ENCODE results near the gene NADK. TPM values are rescaled to one million over a fixed set of nuclear protein-coding genes. Genes with fewer than 3 reads are reported as not detected.
"Not testable (repeated sequence)": the region's sequence is repeated elsewhere in the genome, so short reads cannot be mapped to it uniquely, and the experiment has no call there.

NADK gene
- total and polyA plus RNA-seq, 4 donors, result 53.2 to 144 (median 88.7) TPM

- Histone ChIP-seq H3K4me3 (no peak overlapping the region), H3K9me3 (ENCODE audit: control insufficient read depth in 4 of 4, insufficient read depth in 3 of 4, low read length in 3 of 4) (no peaks in the 10 kb centered on the region), H3K36me3 (ENCODE audit: control insufficient read depth in 4 of 4, insufficient read depth in 4 of 4, low read length in 4 of 4) (peaks cover 3 to 14% (median 11%) of the 10 kb centered on the region in 4 donors), H3K4me1 (ENCODE audit: control insufficient read depth in 5 of 5, insufficient read depth in 5 of 5, low read length in 5 of 5) (no peaks in the 10 kb centered on the region), H3K27me3 (ENCODE audit: control insufficient read depth in 3 of 3, insufficient read depth in 3 of 3, low read length in 2 of 3) (no peaks in the 10 kb centered on the region), H3K27ac (ENCODE audit: low read depth in 1 of 2, low read length in 1 of 2) (no peak overlapping the region), H3K9ac (ENCODE audit: insufficient read depth in 1 of 2, low read length in 2 of 2) (no peak overlapping the region)
- no peak for ATAC-seq (ENCODE audit: insufficient read depth, low FRiP score)
- WGBS, 2 donors, result 89 to 90% methylated on average over 17 of the region's 17 CpGs
- DNase-seq, result no peak
- no peak for TF ChIP-seq CTCF (IDR thresholded peaks at IDR 0.05; ENCODE audit: control extremely low read depth, extremely low read depth)
These were observed 45.9 kb downstream of the NADK start for GRCh38 chr1:1732381-1732780.

GRCh38 chr1:1730870-1731269 is 47.4 kb downstream of the NADK start:
- no peak overlapping the region for H3K9ac ChIP-seq (ENCODE audit: insufficient read depth in 1 of 2, low read length in 2 of 2)
- no peak overlapping the region for H3K27ac ChIP-seq (ENCODE audit: low read depth in 1 of 2, low read length in 1 of 2)
- ATAC-seq (ENCODE audit: insufficient read depth, low FRiP score) (no peak), DNase-seq (no peak)
- no peaks in the 10 kb centered on the region for H3K9me3 ChIP-seq (ENCODE audit: control insufficient read depth in 4 of 4, insufficient read depth in 3 of 4, low read length in 3 of 4)
- H3K27me3 ChIP-seq (ENCODE audit: control insufficient read depth in 3 of 3, insufficient read depth in 3 of 3, low read length in 2 of 3), result no peaks in the 10 kb centered on the region
- H3K4me3 ChIP-seq, result no peak overlapping the region
- no peaks in the 10 kb centered on the region for H3K4me1 ChIP-seq (ENCODE audit: control insufficient read depth in 5 of 5, insufficient read depth in 5 of 5, low read length in 5 of 5)
- 94 to 96% methylated on average over 16 to 17 of the region's 17 CpGs for WGBS, 2 donors
- TF ChIP-seq CTCF (IDR thresholded peaks at IDR 0.05; ENCODE audit: control extremely low read depth, extremely low read depth), result no peak
- H3K36me3 ChIP-seq (ENCODE audit: control insufficient read depth in 4 of 4, insufficient read depth in 4 of 4, low read length in 4 of 4), result peaks cover 3 to 14% (median 11%) of the 10 kb centered on the region in 4 donors

GRCh38 chr1:1730230-1730629 is 48.0 kb downstream of the NADK start:
- not testable (repeated sequence) for H3K27ac ChIP-seq (ENCODE audit: low read depth in 1 of 2, low read length in 1 of 2); DNase-seq; H3K9ac ChIP-seq (ENCODE audit: insufficient read depth in 1 of 2, low read length in 2 of 2); H3K9me3 ChIP-seq (ENCODE audit: control insufficient read depth in 4 of 4, insufficient read depth in 3 of 4, low read length in 3 of 4); ATAC-seq (ENCODE audit: insufficient read depth, low FRiP score); H3K4me3 ChIP-seq; H3K27me3 ChIP-seq (ENCODE audit: control insufficient read depth in 3 of 3, insufficient read depth in 3 of 3, low read length in 2 of 3); H3K4me1 ChIP-seq (ENCODE audit: control insufficient read depth in 5 of 5, insufficient read depth in 5 of 5, low read length in 5 of 5)
- H3K36me3 ChIP-seq (ENCODE audit: control insufficient read depth in 4 of 4, insufficient read depth in 4 of 4, low read length in 4 of 4), result peaks cover 3 to 14% (median 11%) of the 10 kb centered on the region in 4 donors
- 91% methylated on average over 10 of the region's 13 CpGs; no CpG with 5 or more reads in 1 of the 2 donors for WGBS, 2 donors

GRCh38 chr1:1729116-1729816 is 49.0 kb downstream of the NADK start:
- not testable (repeated sequence) for H3K9me3 ChIP-seq (ENCODE audit: control insufficient read depth in 4 of 4, insufficient read depth in 3 of 4, low read length in 3 of 4); H3K9ac ChIP-seq (ENCODE audit: insufficient read depth in 1 of 2, low read length in 2 of 2); DNase-seq; H3K4me3 ChIP-seq; ATAC-seq (ENCODE audit: insufficient read depth, low FRiP score); H3K27me3 ChIP-seq (ENCODE audit: control insufficient read depth in 3 of 3, insufficient read depth in 3 of 3, low read length in 2 of 3); H3K27ac ChIP-seq (ENCODE audit: low read depth in 1 of 2, low read length in 1 of 2); H3K4me1 ChIP-seq (ENCODE audit: control insufficient read depth in 5 of 5, insufficient read depth in 5 of 5, low read length in 5 of 5)
- H3K36me3 ChIP-seq (ENCODE audit: control insufficient read depth in 4 of 4, insufficient read depth in 4 of 4, low read length in 4 of 4), result peaks cover 3 to 14% (median 10%) of the 10 kb centered on the region in 4 donors
- WGBS, 2 donors, result 85 to 90% methylated on average over 10 to 12 of the region's 18 CpGs

- not testable (repeated sequence) for DNase-seq; H3K4me3 ChIP-seq; H3K9me3 ChIP-seq (ENCODE audit: control insufficient read depth in 4 of 4, insufficient read depth in 3 of 4, low read length in 3 of 4); ATAC-seq (ENCODE audit: insufficient read depth, low FRiP score); H3K27ac ChIP-seq (ENCODE audit: low read depth in 1 of 2, low read length in 1 of 2); H3K9ac ChIP-seq (ENCODE audit: insufficient read depth in 1 of 2, low read length in 2 of 2); H3K4me1 ChIP-seq (ENCODE audit: control insufficient read depth in 5 of 5, insufficient read depth in 5 of 5, low read length in 5 of 5); H3K27me3 ChIP-seq (ENCODE audit: control insufficient read depth in 3 of 3, insufficient read depth in 3 of 3, low read length in 2 of 3)
- peaks cover 3 to 14% (median 9%) of the 10 kb centered on the region in 4 donors for H3K36me3 ChIP-seq (ENCODE audit: control insufficient read depth in 4 of 4, insufficient read depth in 4 of 4, low read length in 4 of 4)
- 58 to 59% methylated on average over 11 to 12 of the region's 14 CpGs for WGBS, 2 donors
These were observed 49.8 kb downstream of the NADK start for GRCh38 chr1:1728308-1729005.

GRCh38 chr1:1727131-1727651 is 51.1 kb downstream of the NADK start:
- ATAC-seq (ENCODE audit: insufficient read depth, low FRiP score); H3K27me3 ChIP-seq (ENCODE audit: control insufficient read depth in 3 of 3, insufficient read depth in 3 of 3, low read length in 2 of 3); H3K9ac ChIP-seq (ENCODE audit: insufficient read depth in 1 of 2, low read length in 2 of 2); H3K4me1 ChIP-seq (ENCODE audit: control insufficient read depth in 5 of 5, insufficient read depth in 5 of 5, low read length in 5 of 5); DNase-seq; H3K9me3 ChIP-seq (ENCODE audit: control insufficient read depth in 4 of 4, insufficient read depth in 3 of 4, low read length in 3 of 4); H3K4me3 ChIP-seq; H3K27ac ChIP-seq (ENCODE audit: low read depth in 1 of 2, low read length in 1 of 2): not testable (repeated sequence)
- WGBS, 2 donors, result 89 to 90% methylated on average over 7 to 11 of the region's 12 CpGs
- peaks cover 0 to 11% (median 6%) of the 10 kb centered on the region in 4 donors for H3K36me3 ChIP-seq (ENCODE audit: control insufficient read depth in 4 of 4, insufficient read depth in 4 of 4, low read length in 4 of 4)
